Measurements from ENCODE around the gene SPSB2.

The SPSB2 gene

DNA sequence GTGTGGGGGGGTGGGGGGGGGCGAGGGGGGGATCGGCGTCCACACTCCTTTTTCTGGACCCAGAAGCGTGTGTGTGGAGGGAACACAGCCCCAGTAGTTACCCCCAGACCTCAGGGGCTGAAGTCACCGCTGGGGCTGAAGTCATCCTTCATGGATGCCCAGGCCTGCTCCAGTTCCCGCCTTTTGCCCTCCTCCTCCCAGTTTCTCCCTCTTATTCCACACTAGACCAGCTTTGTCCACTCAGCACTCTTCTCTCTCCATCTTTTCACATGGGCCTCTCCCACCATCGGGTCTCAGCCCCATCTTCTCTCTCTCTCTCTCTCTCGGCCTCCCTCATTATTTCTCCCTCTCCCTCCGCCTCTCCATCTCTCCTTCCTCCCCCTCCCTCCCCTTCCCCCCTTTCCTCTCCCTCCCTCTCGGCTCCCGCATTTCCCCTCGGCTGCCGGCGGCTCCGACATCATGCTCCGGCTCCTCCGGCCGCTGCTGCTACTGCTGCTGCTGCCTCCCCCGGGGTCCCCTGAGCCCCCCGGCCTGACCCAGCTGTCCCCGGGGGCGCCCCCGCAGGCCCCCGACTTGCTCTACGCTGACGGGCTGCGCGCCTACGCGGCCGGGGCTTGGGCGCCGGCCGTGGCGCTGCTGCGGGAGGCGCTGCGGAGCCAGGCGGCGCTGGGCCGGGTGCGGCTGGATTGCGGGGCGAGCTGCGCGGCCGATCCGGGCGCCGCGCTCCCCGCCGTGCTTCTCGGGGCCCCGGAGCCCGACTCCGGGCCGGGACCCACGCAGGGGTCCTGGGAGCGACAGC lies 44.9 kb downstream of the SPSB2 start, which contains the start of gene P3H3 (continued):
- TF ChIP-seq, protein P1, sequence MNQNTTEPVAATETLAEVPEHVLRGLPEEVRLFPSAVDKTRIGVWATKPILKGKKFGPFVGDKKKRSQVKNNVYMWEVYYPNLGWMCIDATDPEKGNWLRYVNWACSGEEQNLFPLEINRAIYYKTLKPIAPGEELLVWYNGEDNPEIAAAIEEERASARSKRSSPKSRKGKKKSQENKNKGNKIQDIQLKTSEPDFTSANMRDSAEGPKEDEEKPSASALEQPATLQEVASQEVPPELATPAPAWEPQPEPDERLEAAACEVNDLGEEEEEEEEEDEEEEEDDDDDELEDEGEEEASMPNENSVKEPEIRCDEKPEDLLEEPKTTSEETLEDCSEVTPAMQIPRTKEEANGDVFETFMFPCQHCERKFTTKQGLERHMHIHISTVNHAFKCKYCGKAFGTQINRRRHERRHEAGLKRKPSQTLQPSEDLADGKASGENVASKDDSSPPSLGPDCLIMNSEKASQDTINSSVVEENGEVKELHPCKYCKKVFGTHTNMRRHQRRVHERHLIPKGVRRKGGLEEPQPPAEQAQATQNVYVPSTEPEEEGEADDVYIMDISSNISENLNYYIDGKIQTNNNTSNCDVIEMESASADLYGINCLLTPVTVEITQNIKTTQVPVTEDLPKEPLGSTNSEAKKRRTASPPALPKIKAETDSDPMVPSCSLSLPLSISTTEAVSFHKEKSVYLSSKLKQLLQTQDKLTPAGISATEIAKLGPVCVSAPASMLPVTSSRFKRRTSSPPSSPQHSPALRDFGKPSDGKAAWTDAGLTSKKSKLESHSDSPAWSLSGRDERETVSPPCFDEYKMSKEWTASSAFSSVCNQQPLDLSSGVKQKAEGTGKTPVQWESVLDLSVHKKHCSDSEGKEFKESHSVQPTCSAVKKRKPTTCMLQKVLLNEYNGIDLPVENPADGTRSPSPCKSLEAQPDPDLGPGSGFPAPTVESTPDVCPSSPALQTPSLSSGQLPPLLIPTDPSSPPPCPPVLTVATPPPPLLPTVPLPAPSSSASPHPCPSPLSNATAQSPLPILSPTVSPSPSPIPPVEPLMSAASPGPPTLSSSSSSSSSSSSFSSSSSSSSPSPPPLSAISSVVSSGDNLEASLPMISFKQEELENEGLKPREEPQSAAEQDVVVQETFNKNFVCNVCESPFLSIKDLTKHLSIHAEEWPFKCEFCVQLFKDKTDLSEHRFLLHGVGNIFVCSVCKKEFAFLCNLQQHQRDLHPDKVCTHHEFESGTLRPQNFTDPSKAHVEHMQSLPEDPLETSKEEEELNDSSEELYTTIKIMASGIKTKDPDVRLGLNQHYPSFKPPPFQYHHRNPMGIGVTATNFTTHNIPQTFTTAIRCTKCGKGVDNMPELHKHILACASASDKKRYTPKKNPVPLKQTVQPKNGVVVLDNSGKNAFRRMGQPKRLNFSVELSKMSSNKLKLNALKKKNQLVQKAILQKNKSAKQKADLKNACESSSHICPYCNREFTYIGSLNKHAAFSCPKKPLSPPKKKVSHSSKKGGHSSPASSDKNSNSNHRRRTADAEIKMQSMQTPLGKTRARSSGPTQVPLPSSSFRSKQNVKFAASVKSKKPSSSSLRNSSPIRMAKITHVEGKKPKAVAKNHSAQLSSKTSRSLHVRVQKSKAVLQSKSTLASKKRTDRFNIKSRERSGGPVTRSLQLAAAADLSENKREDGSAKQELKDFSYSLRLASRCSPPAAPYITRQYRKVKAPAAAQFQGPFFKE (tag by site-specific recombination; IDR thresholded peaks at IDR 0.05; ENCODE audit: borderline replicate concordance), result no peak
- TF ChIP-seq, protein P2, sequence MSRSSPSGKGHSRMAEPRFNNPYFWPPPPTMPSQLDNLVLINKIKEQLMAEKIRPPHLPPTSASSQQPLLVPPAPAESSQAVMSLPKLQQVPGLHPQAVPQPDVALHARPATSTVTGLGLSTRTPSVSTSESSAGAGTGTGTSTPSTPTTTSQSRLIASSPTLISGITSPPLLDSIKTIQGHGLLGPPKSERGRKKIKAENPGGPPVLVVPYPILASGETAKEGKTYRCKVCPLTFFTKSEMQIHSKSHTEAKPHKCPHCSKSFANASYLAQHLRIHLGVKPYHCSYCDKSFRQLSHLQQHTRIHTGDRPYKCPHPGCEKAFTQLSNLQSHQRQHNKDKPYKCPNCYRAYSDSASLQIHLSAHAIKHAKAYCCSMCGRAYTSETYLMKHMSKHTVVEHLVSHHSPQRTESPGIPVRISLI (tag by site-specific recombination; IDR thresholded peaks at IDR 0.05), result no peak
- TF ChIP-seq, protein P3, sequence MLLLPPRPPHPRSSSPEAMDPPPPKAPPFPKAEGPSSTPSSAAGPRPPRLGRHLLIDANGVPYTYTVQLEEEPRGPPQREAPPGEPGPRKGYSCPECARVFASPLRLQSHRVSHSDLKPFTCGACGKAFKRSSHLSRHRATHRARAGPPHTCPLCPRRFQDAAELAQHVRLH (tag by site-specific recombination; IDR thresholded peaks at IDR 0.05), result peak; percentile 72
- TF ChIP-seq ZNF426 (tag by site-specific recombination; IDR thresholded peaks at IDR 0.05) (no peak), MZF1 (tag by site-specific recombination; IDR thresholded peaks at IDR 0.05; ENCODE audit: borderline replicate concordance) (peak; percentile 42; the same call in 1 of the 2 replicates), ZNF175 (tag by site-specific recombination; IDR thresholded peaks at IDR 0.05) (no peak), ZFP3 (tag by site-specific recombination; IDR thresholded peaks at IDR 0.05; ENCODE audit: low read depth) (no peak), ZBTB21 (tag by site-specific recombination; IDR thresholded peaks at IDR 0.05) (peak; percentile 69), TCF7L2 (IDR thresholded peaks at IDR 0.05; ENCODE audit: borderline replicate concordance, low read depth, low read length) (no peak), PRDM1 (tag by site-specific recombination; IDR thresholded peaks at IDR 0.05) (peak; percentile 55), IKZF3 (tag by site-specific recombination; IDR thresholded peaks at IDR 0.05) (peak; percentile 83), ZNF473 (tag by site-specific recombination; IDR thresholded peaks at IDR 0.05) (no peak), ZSCAN16 (tag by site-specific recombination; IDR thresholded peaks at IDR 0.05) (no peak), ZNF335 (tag by site-specific recombination; conservative IDR thresholded peaks at IDR 0.05) (peak; percentile 52)
- TF ChIP-seq, protein P4, sequence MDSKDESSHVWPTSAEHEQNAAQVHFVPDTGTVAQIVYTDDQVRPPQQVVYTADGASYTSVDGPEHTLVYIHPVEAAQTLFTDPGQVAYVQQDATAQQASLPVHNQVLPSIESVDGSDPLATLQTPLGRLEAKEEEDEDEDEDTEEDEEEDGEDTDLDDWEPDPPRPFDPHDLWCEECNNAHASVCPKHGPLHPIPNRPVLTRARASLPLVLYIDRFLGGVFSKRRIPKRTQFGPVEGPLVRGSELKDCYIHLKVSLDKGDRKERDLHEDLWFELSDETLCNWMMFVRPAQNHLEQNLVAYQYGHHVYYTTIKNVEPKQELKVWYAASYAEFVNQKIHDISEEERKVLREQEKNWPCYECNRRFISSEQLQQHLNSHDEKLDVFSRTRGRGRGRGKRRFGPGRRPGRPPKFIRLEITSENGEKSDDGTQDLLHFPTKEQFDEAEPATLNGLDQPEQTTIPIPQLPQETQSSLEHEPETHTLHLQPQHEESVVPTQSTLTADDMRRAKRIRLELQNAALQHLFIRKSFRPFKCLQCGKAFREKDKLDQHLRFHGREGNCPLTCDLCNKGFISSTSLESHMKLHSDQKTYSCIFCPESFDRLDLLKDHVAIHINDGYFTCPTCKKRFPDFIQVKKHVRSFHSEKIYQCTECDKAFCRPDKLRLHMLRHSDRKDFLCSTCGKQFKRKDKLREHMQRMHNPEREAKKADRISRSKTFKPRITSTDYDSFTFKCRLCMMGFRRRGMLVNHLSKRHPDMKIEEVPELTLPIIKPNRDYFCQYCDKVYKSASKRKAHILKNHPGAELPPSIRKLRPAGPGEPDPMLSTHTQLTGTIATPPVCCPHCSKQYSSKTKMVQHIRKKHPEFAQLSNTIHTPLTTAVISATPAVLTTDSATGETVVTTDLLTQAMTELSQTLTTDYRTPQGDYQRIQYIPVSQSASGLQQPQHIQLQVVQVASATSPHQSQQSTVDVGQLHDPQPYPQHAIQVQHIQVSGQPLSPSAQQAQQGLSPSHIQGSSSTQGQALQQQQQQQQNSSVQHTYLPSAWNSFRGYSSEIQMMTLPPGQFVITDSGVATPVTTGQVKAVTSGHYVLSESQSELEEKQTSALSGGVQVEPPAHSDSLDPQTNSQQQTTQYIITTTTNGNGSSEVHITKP (tag by site-specific recombination; IDR thresholded peaks at IDR 0.05), result peak; percentile 68; the same call in 1 of the 2 replicates
- TF ChIP-seq, protein P5, sequence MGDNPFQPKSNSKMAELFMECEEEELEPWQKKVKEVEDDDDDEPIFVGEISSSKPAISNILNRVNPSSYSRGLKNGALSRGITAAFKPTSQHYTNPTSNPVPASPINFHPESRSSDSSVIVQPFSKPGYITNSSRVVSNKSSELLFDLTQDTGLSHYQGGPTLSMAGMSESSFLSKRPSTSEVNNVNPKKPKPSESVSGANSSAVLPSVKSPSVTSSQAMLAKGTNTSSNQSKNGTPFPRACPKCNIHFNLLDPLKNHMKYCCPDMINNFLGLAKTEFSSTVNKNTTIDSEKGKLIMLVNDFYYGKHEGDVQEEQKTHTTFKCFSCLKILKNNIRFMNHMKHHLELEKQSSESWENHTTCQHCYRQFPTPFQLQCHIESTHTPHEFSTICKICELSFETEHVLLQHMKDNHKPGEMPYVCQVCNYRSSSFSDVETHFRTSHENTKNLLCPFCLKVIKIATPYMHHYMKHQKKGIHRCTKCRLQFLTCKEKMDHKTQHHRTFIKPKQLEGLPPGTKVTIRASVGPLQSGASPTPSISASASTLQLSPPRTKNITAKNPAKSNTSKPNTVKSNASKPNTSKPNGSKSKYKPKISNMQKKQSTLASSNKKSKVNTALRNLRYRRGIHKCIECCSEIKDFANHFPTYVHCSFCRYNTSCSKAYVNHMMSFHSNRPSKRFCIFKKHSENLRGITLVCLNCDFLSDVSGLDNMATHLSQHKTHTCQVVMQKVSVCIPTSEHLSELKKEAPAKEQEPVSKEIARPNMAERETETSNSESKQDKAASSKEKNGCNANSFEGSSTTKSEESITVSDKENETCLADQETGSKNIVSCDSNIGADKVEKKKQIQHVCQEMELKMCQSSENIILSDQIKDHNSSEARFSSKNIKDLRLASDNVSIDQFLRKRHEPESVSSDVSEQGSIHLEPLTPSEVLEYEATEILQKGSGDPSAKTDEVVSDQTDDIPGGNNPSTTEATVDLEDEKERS (tag by site-specific recombination; IDR thresholded peaks at IDR 0.05), result 0 out of 2 replicates have a peak, but pooled peaks have one; percentile 28
- TF ChIP-seq, protein P6, sequence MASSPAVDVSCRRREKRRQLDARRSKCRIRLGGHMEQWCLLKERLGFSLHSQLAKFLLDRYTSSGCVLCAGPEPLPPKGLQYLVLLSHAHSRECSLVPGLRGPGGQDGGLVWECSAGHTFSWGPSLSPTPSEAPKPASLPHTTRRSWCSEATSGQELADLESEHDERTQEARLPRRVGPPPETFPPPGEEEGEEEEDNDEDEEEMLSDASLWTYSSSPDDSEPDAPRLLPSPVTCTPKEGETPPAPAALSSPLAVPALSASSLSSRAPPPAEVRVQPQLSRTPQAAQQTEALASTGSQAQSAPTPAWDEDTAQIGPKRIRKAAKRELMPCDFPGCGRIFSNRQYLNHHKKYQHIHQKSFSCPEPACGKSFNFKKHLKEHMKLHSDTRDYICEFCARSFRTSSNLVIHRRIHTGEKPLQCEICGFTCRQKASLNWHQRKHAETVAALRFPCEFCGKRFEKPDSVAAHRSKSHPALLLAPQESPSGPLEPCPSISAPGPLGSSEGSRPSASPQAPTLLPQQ (tag by site-specific recombination; IDR thresholded peaks at IDR 0.05), result peak; percentile 77
- TF ChIP-seq, protein P7, sequence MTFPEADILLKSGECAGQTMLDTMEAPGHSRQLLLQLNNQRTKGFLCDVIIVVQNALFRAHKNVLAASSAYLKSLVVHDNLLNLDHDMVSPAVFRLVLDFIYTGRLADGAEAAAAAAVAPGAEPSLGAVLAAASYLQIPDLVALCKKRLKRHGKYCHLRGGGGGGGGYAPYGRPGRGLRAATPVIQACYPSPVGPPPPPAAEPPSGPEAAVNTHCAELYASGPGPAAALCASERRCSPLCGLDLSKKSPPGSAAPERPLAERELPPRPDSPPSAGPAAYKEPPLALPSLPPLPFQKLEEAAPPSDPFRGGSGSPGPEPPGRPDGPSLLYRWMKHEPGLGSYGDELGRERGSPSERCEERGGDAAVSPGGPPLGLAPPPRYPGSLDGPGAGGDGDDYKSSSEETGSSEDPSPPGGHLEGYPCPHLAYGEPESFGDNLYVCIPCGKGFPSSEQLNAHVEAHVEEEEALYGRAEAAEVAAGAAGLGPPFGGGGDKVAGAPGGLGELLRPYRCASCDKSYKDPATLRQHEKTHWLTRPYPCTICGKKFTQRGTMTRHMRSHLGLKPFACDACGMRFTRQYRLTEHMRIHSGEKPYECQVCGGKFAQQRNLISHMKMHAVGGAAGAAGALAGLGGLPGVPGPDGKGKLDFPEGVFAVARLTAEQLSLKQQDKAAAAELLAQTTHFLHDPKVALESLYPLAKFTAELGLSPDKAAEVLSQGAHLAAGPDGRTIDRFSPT (tag by site-specific recombination; IDR thresholded peaks at IDR 0.05), result peak; percentile 93
